HG02943 (cell line): ENCODE results near the gene CAMK1D.
"Not testable (repeated sequence)": the region's sequence is repeated elsewhere in the genome, so short reads cannot be mapped to it uniquely, and the experiment has no call there.

Experiments used
- ATAC-seq: cut with Tn5 transposase; IDR thresholded peaks from one replicate; pipeline ENCODE4 v1.9.1; 2021; ENCODE audit warnings: mild to moderate bottlenecking, low read depth, moderate library complexity; ENCODE audit not compliant: unreplicated experiment

Gene CAMK1D

DNA sequence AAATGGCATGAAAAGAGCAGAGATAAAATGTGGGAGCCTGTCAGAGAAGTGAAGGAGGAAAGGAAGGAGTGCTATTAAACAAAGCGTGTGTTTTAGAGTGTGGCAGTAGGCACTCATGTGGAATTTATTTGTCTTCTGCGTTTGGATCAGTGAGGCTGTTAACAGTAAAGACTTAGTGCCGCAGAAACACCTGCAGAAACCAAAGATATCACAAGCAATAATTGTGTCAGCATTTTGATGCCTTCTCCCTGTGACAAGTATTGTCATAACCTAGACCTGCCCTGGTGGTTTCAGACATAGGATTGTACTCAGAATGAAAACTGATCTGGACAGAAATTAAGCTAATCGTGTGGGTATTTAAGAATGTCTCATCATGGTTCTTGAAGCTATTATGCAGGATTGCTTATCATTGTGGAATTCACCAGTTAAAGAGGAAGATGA lies 191.0 kb downstream of the CAMK1D start:
- ATAC-seq = no peak

DNA sequence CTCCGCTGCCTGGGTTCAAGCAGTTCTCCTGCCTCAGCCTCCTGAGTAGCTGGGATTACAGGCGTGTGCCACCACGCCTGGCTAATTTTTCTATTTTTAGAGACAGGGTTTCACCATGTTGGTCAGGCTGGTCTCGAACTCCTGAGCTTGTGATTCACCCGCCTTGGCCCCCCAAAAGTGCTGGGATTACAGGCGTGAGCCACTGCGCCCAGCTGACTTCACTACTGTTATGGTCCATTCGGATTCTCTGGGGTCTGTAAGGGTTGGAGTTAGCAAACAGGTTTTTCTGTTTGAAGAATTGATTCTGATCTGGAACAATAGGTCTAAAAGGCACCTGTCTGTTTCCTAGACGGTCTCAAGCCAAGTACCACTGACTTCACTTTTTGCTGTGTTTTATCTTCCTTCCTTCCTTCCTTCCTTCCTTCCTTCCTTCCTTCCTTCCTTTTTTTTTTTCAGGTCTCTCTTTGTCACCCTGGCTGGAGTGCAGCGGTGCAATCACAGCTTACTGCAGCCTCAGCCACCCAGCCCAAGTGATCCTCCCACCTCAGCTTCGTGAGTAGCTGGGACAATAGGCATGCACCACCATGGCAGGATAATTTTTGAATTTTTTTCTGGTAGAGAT lies 192.2 kb downstream of the CAMK1D start:
- no peak for ATAC-seq

DNA sequence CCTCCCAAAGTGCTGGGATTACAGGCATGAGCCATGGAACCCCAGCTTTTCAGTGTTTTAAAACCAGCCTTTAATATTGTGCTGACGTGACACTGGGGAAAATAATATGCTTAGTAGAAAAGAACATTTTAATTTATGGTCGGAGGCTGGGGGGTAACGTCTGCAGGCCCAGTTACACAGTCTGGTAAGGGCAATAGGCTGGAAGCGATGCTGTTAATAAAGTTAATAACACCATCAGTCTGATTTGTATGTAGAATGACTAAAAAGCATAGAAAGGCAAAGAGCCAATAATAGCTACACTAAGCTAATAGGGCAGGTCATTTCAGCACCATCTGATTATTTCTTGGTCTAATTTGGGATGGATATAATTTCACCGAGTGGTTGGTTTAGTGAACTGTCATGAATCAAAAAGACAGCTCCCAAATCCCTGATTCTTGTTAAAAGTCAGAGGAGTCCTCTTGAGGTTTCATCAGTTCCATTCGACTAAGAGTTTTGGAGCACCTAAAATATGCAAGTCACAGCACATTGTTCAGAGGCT lies 192.9 kb downstream of the CAMK1D start:
- ATAC-seq = no peak

DNA sequence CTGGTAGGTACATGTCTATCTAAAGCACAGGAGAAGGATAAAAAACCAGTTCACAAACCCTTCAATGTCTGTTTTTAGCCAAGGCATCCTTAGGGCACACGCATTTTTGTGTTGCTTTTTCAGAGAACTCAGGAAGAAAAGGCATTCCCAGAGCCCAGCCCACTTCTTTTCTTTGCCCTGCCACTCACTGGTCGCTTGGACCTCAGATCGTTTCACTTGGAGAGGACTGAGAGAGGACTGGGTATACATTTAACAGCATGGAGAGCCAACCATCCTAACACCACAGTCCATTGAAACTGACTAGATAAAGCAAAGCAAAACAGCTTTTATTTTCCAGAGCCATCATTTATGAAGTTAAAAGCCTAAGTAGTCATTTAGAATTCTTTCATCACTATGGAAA lies 194.2 kb downstream of the CAMK1D start:
- no peak for ATAC-seq

DNA sequence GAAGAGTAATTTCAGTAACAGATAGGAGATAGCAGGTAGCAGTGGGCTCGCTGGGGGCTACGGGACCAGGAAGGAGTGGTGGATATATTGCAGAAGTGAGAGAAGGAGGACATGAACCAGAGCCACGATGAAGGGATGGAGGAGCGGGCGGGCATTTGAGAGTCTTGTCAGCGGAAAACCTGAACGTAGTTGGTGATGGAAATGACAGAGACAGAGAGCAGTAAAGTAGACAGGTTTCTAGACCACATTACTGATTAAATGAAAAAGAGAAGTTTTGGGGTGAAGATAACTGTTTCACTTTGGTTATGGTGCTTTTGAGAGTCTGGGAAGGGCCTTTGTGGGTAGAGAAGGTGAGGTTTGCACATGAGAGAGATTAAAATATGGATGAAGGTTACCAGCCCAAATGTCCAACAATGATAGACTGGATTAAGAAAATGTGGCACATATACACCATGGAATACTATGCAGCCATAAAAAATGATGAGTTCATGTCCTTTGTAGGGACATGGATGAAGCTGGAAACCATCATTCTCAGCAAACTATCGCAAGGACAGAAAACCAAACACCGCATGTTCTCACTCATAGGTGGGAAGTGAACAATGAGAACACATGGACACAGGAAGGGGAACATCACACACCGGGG lies 196.9 kb downstream of the CAMK1D start:
- not testable (repeated sequence) for ATAC-seq

DNA sequence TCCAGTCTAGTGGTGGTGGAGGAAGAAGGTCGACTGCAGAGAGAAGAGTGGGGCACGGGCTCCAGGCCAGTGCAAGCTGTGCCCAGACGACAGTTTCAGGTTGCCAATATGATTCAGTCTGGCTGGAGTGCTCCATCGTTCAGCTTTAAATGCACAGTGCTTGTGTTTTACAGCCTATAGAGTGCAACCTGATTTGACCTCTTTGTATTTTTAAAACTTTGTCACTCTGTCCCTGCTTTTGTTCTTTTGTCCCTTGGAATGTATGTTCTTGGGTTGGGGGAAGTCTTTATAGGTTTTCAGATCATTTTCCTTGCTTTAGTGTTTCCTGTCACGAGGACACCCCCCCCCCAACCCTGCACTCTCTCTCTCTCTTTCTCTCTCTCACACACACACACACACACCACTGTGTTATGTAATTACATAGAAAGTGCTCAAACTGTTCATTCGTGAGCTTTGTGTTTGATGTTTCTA lies 198.0 kb downstream of the CAMK1D start:
- ATAC-seq = no peak

DNA sequence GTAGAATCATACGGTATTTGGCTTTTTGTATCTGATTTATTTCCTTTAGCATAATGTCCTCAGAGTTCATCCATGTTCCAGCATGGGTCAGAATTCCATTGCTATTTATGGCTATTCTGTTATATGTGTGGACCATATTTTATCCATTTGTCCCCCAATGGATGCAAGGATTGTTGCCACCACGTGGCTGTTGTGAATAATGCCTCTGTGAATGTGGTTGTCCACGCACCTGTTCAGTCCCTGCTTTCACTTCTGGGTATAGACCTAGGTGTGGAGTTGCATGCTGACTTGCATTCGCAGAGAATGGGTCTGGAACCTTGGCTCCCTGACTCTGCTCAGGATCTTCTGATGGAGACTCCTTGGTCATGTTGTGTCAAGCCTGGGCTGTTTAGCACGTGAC lies 199.9 kb downstream of the CAMK1D start:
- ATAC-seq = no peak

DNA sequence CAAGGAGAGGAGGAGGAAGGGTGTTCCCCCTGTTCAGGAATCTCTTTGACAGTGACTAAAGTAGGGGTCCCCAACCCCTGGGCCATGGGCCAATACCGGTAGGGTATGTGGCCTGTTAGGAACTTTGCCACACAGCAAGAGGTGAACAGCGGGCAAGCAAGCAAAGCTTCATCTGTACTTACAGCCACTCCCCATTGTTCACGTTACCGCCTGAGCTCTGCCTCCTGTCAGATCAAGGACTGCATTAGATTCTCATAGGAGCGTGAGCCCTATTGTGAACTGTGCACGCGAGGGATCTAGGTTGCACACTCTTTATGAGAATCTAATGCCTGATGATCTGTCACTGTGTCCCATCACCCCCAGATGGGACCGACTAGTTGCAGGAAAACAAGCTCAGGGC lies 201.6 kb downstream of the CAMK1D start:
- ATAC-seq = no peak

DNA sequence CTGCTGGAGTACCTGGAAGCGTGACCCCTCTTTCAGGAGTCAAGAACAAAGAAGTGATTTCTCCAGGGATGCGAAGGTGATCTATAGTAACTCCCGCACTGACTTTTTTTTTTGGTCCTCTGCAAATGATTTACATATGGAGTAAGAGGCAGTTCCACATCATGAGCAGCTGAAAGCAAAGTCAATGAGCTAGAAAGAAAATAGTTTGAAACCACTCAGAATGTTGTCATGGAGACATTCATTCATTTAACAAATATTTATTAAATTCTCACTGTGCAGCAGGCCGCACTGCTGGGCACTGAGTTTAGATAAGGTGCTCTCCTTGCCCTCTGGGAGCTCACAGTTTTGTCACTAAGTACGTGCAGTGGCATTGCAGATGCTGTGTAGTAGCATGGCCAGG lies 206.7 kb downstream of the CAMK1D start:
- no peak for ATAC-seq

DNA sequence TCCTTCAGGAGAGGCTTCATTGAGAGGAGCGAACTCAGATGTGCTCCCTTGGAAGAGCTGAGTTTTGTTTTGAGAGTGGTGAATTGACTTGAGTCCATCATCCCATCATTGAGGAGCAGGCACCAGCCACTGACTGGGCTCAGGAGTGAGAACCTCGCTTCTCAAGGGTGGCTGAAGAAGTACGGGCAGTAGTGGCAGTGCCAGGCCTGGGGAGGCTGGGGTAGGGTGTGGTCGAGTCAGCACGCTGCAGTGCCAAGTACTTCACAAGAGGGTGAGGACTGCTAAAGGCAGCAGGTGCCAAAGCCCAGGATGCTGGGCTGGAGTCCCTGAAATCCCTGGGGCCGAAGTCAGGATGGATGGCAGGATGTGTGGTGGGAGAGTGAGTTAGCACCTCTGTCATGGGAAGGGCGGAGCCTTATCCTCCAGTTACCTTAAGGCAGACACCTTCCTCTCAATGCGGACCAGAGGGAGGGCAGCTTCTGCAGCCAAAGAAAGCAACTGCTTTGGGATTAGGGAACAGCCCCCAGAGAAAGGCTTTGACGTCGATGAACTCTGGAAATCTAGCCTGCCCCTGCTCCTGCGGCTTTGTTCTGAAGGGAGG lies 210.3 kb downstream of the CAMK1D start:
- no peak for ATAC-seq

DNA sequence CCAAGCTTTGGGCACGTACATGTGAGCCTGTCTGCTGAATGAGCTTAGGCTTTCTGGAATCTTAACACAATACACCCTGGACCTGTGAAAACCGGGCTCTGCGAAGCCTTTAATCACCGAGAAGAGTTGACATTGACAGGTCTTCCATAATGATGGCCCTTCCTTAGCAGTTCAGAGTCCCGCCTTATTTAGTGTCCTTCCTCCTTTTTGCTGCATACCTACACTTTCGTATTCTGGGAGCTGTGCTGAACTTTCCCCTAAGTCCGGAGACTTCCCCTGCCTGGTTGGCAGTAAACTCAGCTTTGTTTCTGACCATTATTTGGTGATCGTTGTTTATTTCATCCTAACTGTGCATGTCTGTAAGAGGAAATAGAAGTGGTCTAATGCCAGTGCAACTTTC lies 212.0 kb downstream of the CAMK1D start:
- no peak for ATAC-seq

DNA sequence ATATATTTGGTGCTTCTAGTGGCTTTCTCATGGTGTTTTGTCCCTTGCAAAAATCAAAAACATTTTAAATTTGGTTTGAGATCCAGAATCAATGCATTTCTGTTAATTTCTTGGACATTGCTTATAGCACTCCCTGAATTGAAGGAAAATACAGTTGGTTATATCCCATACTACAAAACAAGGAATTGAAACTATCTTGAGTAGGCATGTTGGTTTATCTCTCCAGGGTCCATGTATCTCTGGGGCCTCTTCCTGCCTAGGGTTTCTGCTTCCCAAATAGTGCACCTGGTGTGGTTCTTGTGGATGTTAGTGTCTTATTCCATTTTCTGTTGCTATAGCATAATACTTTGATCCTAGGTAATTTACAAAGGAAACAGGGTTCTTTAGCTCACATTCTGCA lies 212.4 kb downstream of the CAMK1D start:
- ATAC-seq = no peak

DNA sequence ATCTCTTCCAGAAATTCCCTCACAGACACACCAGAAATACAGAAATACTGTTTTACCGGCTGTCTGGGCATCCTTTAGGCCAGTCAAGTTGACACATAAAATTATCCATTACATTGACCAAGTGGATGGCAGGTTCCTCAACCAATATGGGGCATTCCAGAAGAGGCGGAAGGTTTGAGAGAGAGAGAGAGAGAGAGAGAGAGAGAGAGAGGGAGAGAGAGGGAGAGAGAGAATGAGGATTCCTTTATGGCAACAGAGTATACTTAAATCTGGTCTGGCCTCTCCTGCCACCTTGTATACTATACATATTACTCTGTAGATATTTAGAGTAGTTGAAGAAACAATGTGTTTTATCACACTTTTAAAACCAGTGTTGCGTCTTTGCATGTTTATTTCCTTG lies 214.1 kb downstream of the CAMK1D start:
- ATAC-seq = no peak

DNA sequence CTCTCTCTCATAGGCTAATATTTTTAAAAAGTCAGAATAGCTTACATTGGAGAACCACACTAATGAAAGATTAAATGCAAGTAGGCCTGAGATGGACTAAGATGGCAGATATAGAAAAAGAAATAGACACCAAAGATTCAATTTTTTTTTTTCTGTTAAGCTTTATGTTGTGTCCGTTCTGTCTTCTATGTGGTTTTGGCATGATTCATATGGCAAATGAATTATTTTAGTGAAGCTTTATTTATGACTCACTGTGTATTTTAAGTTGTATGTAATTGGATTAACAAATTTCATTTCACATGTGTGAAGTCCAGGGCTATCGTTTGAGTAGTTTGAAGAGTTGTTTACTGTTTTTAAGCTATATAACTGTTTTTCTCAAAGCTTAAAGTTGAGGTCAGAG lies 214.8 kb downstream of the CAMK1D start:
- no peak for ATAC-seq

DNA sequence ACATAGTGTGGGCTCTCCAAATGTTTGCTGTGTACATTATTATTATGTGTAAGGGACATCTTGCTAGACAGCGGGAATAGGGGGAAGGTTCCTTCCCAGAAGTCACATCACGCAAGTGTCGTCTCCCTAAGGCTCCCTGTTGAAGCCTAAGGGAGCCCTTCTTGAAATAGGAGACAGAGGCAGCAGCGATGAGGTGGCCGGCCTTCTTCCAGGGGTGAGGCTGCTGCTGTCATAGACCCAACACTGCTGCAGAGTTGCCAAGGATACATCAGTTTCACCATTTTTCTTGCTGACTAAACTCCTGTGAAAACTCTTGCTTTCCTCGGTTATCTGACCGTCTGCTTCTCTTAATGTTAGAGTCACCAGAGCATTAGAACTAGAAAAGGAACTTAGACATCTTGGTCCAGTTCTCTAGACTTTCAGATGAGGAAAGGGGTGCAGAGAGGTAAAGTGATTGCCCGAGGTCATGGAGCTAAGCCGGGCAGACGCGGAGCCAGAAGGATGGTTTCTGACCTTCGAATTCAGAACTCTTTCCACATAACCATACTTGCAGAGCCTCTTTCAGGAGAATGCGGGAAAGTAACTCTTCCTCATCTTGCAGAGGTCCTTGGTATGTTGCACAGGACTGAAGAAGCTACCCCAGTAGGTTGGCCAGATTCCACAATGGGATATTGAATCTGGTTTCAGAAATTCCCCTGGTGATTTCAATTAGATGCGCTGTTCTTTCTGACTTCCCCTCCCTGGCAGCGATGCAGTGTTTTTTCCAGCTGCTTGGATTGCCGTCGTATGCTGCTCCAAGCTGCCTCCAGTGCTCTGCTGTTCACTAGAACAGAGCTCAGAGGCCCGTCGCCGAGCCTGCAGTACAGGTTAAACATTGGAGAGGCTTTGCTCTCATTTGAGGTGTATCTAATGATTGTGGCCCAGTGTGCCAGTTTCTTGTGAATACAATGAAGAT lies 217.1 kb downstream of the CAMK1D start:
- no peak for ATAC-seq

DNA sequence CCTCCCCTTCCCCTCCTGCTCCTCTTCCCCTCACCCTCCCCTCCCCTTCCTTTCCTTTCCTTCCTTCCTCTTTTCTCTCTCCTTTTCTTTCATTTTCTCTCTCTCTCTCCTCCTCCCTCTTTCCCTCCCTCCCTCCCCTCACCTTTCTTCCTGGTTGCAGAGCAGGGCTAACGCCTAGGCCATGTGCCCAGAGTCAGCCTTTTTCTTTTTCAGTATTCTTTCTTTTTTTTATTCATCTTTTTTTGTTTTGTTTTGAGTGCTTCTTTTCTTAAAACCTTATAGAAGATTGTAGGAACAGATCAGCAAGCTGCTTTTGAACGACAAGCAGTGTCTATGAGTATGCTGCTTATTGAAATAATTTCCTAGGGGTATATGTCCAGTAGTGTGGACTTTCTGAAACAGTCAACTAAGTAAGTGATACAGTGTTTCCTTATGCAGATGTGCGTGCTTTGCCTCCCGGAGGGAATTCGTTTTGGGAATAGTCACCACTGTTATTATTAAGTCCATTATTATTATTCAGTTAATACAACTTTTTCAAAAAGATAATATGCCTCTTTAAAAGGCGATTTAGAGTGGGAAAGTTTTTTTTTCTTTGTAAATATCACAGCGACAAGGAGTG lies 219.2 kb downstream of the CAMK1D start:
- ATAC-seq = no peak

DNA sequence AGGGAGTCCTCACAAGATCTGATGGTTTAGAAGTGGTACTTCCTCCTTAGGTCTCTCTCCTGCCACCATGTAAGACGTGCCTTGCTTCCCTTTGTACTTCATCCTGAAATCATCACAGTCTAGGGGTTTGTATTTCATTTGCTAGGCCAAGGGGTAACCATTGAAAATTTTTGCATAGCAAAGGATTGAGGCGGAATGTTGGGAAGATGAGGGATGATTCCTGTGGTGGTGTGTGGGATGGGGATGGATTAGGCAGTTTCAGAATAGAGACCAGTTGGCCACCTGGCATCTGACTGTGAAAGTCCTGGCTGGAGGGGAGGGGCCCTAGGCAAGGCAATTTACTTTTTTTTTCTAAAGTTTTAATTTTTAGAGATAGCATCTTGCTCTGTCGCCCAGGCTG lies 222.9 kb downstream of the CAMK1D start:
- ATAC-seq = no peak

DNA sequence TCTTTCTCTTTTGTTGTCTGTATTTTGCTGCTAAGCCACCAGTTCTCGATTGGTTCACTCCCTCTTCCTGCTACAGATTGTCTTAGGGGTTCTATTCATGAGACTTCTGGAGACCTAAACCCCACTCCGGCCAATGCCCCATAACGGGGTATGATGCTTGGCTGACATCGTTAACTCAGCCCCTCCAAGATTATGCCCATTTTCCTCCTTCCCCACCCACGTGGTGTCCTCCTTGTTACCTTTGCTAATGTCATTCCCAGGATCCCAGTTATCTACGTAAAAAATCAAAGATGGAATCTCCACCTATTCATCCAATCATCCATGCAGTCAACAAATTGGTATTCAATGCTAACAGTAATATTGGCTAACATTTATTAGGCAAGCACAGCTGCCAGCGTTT lies 228.3 kb downstream of the CAMK1D start:
- ATAC-seq = no peak

DNA sequence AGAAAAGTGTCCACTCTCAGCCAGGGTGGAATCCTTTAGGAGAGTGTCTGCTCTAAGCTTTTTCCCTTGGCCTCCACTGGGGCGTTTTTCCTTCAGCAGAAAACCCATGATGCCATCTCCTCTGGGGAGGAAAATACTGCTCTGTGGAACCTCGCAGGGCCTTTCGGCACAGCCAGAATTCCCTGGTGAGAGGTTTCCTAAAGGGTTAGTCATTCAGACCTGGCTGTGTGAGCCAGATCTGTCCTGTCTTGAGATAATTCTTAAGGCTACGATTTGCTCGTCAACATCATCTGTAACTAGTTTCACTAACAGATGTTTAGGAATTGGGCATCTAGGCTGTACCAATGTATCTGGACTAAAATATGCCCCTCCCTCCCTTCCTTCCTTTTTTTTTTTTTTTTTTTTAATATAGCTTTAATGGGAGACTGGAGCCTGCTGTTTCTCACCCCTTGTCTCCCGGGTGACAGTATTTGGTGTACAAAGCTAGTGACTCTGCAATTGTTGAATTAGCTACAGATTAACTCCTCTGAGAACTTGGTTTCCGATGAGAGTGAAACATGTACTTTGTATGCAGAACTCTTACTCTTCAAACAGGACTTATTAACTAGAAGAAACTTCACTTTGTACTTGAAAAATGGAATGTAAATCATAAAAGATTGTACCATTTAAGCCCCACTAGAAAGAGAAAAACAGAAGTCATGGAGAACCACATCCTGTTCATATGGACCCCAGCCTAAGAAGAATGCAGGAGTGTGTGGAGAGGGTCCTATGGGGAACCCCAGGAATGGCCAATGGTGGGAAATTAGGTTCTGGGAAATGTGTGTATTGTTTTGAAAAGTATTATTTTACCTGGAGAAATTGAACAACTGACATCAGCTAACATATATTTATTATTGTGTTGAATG lies 230.9 kb downstream of the CAMK1D start:
- peak; percentile 96 for ATAC-seq
